ENCODE measurements around the gene GPR82. TPM values are rescaled to one million over a fixed set of nuclear protein-coding genes. Genes with fewer than 3 reads are reported as not detected.

The GPR82 gene
- total RNA-seq, 1 experiment from 2014 or later, result not detected

DNA sequence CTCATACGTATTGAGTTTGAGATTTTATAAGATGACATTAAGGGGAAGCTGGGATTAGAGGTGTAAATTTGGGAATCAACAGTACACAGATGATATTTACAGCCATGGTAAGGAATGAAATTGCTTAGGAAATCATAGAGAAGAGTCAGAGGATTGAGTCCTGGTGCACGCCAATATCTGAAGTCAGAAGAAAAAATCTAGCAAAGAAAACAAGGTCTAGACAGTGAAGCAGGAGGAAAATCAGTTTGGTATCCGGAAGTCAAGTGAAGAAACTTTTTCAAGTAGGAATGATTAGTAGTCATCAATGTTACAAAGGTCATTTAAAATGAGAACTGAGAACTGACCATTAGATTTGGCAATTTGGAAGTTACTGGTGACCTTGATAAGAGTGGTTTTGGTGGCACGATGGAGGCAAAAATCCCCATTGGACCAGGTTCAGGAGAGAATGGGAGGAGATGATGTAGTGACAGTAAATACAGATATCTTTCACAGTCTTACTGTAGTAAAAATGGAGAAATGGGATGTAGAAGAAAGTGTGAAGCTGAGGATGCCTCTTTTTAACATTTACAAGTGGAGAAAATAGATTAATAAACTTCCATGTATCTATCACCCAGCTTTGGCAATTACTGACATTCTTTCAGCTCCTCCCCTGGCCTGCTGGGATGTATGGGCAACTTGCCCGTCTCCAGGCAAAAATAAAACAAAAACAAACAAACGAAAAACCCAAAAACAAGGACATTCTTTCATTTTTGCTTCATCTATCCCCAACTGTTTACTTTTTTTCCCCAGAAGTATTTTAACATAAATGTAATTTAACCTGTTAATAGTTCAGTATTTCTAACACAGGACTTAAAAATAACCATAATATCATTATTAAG lies 46.6 kb upstream of the GPR82 start:
- H3K79me2 ChIP-seq (ENCODE audit: insufficient read depth, low read length), result no peaks in the 10 kb centered on the region
- no peak overlapping the region for H2AFZ ChIP-seq (ENCODE audit: low read depth, low read length, poor library complexity, severe bottlenecking)
- no peak for ATAC-seq
- no peaks in the 10 kb centered on the region for H3K36me3 ChIP-seq (ENCODE audit: control insufficient read depth in 1 of 2, insufficient read depth in 2 of 2, low read length in 2 of 2)
- H4K20me1 ChIP-seq (ENCODE audit: insufficient read depth), result no peaks in the 10 kb centered on the region
- H3K9ac ChIP-seq (ENCODE audit: low read length), result no peak overlapping the region
- H3K4me3 ChIP-seq (replicated peaks in 1 of 2; ENCODE audit: low read depth in 1 of 2, low read length in 2 of 2), result no peak overlapping the region
- DNase-seq (ENCODE audit: low read depth, low spot score), result no peak
- no TSS peak for BruUV-seq (replicated peaks)
- TF ChIP-seq FOSL1 (IDR thresholded peaks at IDR 0.05; ENCODE audit: low read depth), result no peak
- TF ChIP-seq CBX3 (IDR thresholded peaks at IDR 0.05; ENCODE audit: low read depth), result no peak
- no peak for TF ChIP-seq SRF (IDR thresholded peaks at IDR 0.05; ENCODE audit: low read depth)
- H3K9me2 ChIP-seq (ENCODE audit: insufficient read depth), result no peaks in the 10 kb centered on the region
- H3K4me2 ChIP-seq (ENCODE audit: low read length), result no peak overlapping the region
- ChIA-PET CTCF (no interaction called here), POLR2A (no interaction called here), RAD21 (ENCODE audit: low non-redundant PET in 1 of 2, low total read pairs in 2 of 2, uncharacterized antibody in 2 of 2, unreplicated experiment in 2 of 2) (no interaction called here)
- no peaks in the 10 kb centered on the region for H3K27me3 ChIP-seq (ENCODE audit: insufficient read depth, low read length)
- H3K27ac ChIP-seq (ENCODE audit: low read depth, low read length), result no peak overlapping the region
- intact Hi-C loops (cut with micrococcal nuclease), result no loop called here
- no peaks in the 10 kb centered on the region for H3K4me1 ChIP-seq (ENCODE audit: control insufficient read depth in 1 of 2, insufficient read depth in 2 of 2, low read length in 2 of 2)
- no peaks in the 10 kb centered on the region for H3K9me3 ChIP-seq (ENCODE audit: control insufficient read depth in 1 of 2, insufficient read depth in 1 of 2, low read depth in 1 of 2, low read length in 2 of 2)

GRCh38 chrX:41684138-41684537 lies 39.8 kb upstream of the GPR82 start:
- ChIA-PET CTCF (no interaction called here), RAD21 (ENCODE audit: low non-redundant PET in 1 of 2, low total read pairs in 2 of 2, uncharacterized antibody in 2 of 2, unreplicated experiment in 2 of 2) (no interaction called here), POLR2A (no interaction called here)
- Histone ChIP-seq H3K36me3 (ENCODE audit: control insufficient read depth in 1 of 2, insufficient read depth in 2 of 2, low read length in 2 of 2) (no peaks in the 10 kb centered on the region), H3K9me2 (ENCODE audit: insufficient read depth) (no peaks in the 10 kb centered on the region), H4K20me1 (ENCODE audit: insufficient read depth) (no peaks in the 10 kb centered on the region), H2AFZ (ENCODE audit: low read depth, low read length, poor library complexity, severe bottlenecking) (no peak overlapping the region), H3K9me3 (ENCODE audit: control insufficient read depth in 1 of 2, insufficient read depth in 1 of 2, low read depth in 1 of 2, low read length in 2 of 2) (no peaks in the 10 kb centered on the region), H3K27me3 (ENCODE audit: insufficient read depth, low read length) (no peaks in the 10 kb centered on the region), H3K4me2 (ENCODE audit: low read length) (no peak overlapping the region), H3K4me3 (replicated peaks in 1 of 2; ENCODE audit: low read depth in 1 of 2, low read length in 2 of 2) (no peak overlapping the region), H3K27ac (ENCODE audit: low read depth, low read length) (no peak overlapping the region), H3K9ac (ENCODE audit: low read length) (no peak overlapping the region), H3K79me2 (ENCODE audit: insufficient read depth, low read length) (no peaks in the 10 kb centered on the region), H3K4me1 (ENCODE audit: control insufficient read depth in 1 of 2, insufficient read depth in 2 of 2, low read length in 2 of 2) (no peaks in the 10 kb centered on the region)
- intact Hi-C loops (cut with micrococcal nuclease), result no loop called here
- no peak for ATAC-seq
- no peak for DNase-seq (ENCODE audit: low read depth, low spot score)
- no TSS peak for BruUV-seq (replicated peaks)
- TF ChIP-seq, protein P1, sequence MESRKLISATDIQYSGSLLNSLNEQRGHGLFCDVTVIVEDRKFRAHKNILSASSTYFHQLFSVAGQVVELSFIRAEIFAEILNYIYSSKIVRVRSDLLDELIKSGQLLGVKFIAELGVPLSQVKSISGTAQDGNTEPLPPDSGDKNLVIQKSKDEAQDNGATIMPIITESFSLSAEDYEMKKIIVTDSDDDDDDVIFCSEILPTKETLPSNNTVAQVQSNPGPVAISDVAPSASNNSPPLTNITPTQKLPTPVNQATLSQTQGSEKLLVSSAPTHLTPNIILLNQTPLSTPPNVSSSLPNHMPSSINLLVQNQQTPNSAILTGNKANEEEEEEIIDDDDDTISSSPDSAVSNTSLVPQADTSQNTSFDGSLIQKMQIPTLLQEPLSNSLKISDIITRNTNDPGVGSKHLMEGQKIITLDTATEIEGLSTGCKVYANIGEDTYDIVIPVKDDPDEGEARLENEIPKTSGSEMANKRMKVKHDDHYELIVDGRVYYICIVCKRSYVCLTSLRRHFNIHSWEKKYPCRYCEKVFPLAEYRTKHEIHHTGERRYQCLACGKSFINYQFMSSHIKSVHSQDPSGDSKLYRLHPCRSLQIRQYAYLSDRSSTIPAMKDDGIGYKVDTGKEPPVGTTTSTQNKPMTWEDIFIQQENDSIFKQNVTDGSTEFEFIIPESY (IDR thresholded peaks at IDR 0.05; ENCODE audit: extremely low read depth, insufficient replicate concordance, low read length), result no peak
- TF ChIP-seq POLR2AphosphoS5 (IDR thresholded peaks at IDR 0.05; ENCODE audit: low read depth, low read length), result no peak
- TF ChIP-seq YY1 (IDR thresholded peaks at IDR 0.05; ENCODE audit: extremely low read depth, insufficient replicate concordance, low read depth, low read length), result no peak
- TF ChIP-seq CEBPB (IDR thresholded peaks at IDR 0.05; ENCODE audit: low read depth), result no peak
- TF ChIP-seq, protein P2, sequence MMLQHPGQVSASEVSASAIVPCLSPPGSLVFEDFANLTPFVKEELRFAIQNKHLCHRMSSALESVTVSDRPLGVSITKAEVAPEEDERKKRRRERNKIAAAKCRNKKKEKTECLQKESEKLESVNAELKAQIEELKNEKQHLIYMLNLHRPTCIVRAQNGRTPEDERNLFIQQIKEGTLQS (IDR thresholded peaks at IDR 0.05), result no peak
- no peak for TF ChIP-seq SRF (IDR thresholded peaks at IDR 0.05; ENCODE audit: low read depth)
- TF ChIP-seq ZNF274 (IDR thresholded peaks at IDR 0.05; ENCODE audit: low read depth, low read length), result no peak
- no peak for TF ChIP-seq EZH2 (IDR thresholded peaks at IDR 0.05)
- TF ChIP-seq RAD21 (IDR thresholded peaks at IDR 0.05; ENCODE audit: low read depth), result no peak
- TF ChIP-seq EZH2phosphoT487 (IDR thresholded peaks at IDR 0.05; ENCODE audit: borderline replicate concordance), result no peak
- TF ChIP-seq SP1 (IDR thresholded peaks at IDR 0.05; ENCODE audit: low read depth), result no peak
- TF ChIP-seq CBX3 (IDR thresholded peaks at IDR 0.05; ENCODE audit: low read depth), result no peak
- TF ChIP-seq TCF7L2 (IDR thresholded peaks at IDR 0.05; ENCODE audit: borderline replicate concordance, extremely low read depth, insufficient read depth, insufficient read length), result no peak
- TF ChIP-seq JUND (IDR thresholded peaks at IDR 0.05), result no peak
